AG09309 (cell line): ENCODE results near the gene GPR153.

Experiments
- DNase-seq: peaks from one replicate; pipeline ENCODE4 v3.0.0-alpha.2; 2010; ENCODE audit warnings: low read depth
- H3K4me3 ChIP-seq: 2 replicates; pipeline ENCODE4 v1.5.1; 2011; ENCODE audit warnings: mild to moderate bottlenecking, low read depth, low read length, moderate library complexity; ENCODE audit not compliant: control insufficient read depth
- TF ChIP-seq, protein P1 (sequence below): IDR thresholded peaks from 2 replicates; pipeline ENCODE4 v1.5.1; 2011; ENCODE audit warnings: mild to moderate bottlenecking, low read depth, low read length, inconsistent platforms; ENCODE audit not compliant: insufficient read depth, control insufficient read depth; ENCODE audit errors: missing control alignments

GPR153 gene

DNA sequence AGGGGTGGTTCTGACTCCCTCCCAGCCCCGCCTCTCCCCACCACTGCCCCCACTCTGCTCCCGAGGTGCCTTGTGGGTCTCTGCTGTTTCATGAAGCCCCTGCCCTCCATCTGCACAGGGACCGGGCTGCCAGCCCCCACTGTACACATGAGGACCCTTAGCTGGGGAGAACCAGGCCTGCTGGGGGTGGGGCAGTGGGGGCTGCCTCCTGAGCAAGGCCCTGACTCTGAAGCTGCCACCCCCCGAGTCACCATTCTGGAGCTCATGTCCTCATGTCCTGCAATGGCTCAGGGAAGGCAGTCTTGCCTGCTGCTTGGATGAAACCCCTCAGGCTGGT, 8.6 kb downstream of the GPR153 start:
- no peak for DNase-seq
- TF ChIP-seq, protein P1, sequence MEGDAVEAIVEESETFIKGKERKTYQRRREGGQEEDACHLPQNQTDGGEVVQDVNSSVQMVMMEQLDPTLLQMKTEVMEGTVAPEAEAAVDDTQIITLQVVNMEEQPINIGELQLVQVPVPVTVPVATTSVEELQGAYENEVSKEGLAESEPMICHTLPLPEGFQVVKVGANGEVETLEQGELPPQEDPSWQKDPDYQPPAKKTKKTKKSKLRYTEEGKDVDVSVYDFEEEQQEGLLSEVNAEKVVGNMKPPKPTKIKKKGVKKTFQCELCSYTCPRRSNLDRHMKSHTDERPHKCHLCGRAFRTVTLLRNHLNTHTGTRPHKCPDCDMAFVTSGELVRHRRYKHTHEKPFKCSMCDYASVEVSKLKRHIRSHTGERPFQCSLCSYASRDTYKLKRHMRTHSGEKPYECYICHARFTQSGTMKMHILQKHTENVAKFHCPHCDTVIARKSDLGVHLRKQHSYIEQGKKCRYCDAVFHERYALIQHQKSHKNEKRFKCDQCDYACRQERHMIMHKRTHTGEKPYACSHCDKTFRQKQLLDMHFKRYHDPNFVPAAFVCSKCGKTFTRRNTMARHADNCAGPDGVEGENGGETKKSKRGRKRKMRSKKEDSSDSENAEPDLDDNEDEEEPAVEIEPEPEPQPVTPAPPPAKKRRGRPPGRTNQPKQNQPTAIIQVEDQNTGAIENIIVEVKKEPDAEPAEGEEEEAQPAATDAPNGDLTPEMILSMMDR, result no peak
- H3K4me3 ChIP-seq, result no peak overlapping the region

DNA sequence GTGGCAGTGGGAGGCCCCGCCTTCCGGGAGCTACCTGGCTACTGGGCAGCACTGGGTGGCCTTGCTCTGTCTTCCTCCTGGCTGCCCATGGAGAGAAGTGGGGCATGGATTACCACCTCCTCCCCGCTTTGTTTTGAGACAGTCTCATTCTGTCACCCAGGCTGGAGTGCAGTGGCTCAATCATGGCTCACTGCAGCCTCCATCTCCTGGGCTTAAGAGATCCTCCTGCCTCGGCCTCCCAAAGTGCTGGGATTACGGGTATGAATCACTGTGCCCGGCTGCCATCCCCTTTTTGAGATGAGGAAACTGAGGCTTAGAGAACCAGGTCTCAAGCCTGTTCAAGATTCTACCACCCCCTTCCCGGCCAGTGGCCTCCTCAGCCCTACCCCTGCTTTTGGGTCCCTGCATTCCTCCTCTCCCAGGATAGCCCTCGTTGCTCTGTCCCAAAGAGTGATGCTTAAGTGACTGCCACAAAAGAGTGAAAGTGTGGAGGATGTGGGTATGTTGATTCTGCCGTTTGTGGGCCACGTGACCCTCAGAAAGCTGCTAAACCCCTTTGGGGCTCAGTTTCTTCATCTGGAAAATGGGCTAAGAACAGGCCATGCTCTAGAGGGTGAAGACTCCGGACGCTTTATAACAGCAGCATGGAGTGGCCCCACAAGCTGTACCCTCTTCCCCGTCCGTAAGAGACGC, 9.1 kb downstream of the GPR153 start:
- DNase-seq, result no peak
- no peak overlapping the region for H3K4me3 ChIP-seq
- TF ChIP-seq, protein P1, result no peak

DNA sequence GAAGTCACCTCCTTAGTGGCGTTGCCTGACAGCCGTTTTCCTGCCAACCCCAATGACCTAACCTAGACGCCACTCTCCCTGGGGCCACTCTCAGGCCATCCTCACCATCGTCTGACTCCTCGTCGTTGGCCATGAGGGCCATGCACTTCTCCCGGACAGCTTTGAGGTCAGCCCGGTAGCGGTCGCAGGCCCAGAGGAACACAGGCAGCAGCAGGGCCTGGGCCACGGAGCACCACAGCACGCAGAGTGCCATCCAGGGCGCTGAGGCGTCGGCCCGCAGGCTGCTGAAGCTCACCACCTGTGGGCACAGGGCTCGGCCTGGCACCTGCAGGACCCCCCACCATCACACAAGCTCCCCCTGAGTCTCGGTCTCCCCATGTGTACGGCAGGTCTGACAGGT, 9.7 kb downstream of the GPR153 start:
- no peak overlapping the region for H3K4me3 ChIP-seq
- no peak for DNase-seq
- TF ChIP-seq, protein P1, result no peak

DNA sequence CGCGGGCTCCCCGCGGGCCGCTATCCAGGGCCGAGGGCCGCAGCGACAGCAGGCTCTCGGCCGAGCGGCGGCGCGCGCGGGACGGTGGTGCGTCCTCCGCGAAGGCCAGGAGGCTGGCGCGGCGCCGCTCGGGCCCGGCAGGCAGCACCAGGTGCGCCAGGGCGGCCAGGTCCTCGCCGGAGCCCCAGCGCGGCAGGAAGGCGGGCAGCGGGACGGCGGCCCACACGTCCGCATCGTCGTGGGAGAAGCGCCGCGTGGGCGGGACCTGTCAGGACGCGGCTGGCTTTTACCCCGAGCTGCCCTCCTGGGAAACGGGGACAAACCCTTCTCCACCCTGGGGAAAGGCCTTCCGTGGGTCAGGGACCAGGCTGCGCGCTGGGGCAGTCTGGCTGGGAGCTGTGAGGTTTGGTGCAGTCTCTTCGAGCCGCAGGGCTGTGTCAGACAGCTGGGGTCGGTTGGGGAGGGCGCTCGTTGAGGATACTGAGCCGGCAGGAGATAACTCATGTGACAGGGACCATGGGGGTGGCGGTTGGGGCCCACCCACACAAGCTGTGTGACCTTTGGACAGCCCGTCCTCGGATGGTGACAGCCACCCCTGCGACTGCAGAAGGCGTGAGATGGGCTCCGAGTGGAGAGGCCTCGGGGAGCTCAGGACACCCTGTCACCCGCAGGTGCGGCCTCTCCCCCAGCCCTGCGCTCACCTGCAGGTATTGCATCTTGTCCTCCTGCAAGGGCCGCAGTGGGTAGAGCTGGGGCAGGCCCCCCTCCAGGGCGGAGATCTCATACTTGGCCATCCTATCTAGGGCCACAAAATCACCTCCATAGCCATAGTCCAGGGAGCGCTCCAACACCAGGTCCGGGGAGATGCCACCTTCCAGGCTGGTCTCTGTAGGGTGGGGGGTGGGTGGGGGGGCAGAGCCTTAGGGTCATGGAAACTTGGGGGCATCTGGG, 10.9 kb downstream of the GPR153 start:
- TF ChIP-seq, protein P1, result no peak
- H3K4me3 ChIP-seq, result no peak overlapping the region
- DNase-seq, result no peak

DNA sequence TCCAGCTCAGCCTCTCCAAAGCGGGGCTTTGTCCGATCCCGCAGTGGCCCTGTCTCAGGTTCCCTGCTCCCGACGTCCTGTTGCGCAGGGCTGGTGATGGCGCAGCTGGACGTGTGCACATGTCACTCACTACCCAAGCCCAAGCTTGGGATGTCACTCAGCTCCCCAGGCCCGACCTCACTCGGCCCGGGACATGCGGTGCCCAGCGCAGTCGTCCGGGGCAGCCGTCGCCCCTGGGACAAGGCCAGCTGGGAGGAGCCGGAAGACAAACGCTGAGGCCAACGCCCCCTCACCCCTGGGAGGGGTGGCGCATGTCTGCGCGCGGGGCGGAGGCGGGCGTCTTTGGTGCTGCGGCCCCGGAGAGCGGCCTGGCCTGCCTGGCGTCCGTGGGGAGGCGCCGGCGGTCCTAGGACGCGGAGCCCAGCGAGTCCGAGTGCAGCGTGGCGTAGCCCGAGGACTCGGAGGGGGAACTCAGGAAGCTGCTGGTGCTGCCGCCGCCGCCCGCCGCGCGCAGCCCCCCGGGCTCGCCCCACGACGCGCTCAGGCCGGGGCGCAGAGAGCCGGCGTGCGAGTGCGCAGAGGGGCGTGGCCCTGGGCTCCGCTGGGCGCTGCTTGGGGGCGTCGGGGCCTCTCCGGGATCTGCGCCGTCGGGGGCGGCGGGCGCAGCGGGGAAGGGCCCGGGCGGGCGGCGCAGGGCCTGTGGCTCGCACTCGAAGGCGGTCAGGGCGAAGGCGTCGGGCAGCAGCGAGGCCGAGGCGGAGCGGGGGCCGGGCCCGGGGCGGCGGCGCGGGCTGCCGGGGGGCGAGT, 11.8 kb downstream of the GPR153 start:
- no peak for DNase-seq
- H3K4me3 ChIP-seq, result no peak overlapping the region
- TF ChIP-seq, protein P1, result no peak

DNA sequence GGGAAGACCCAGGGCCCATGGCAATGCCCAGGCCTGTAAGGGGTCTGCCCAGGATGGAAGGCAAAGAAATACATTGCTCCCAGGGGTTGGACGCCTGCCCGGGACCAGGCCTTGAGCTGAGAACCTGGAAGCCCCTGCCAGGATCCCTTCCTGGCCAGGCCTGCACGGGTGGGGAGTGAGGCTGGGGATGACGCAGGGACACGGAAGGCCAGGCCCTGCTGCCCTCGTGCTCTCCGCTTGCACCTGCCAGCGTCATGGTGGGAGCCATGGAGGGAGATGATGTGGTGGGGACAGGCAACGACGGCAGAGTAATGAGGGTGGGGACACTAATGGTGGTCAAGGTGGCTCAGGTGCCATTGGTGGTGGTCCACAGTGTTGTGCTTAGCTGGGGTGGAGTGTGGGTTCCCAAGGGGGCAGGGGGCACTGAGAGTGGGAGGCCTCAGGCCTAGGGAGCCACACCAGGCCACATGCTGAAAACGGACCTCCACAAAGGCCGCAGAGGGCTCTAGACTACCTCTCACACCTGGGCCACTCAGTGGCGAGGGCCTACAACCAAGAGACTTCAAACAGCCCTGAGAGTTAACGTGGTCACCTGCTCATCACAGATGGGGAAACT, 12.6 kb downstream of the GPR153 start:
- no peak overlapping the region for H3K4me3 ChIP-seq
- TF ChIP-seq, protein P1, result no peak
- no peak for DNase-seq
